Brain microvascular endothelial cell (primary cell): ENCODE measurements around the gene CENPH.

Source experiments
- DNase-seq: peaks from one replicate; pipeline ENCODE4 v3.0.0-alpha.2; 2020
- H3K27ac ChIP-seq: fragments of 250-450 bp; sonication (Bioruptor Pico); 2 replicates; pipeline ENCODE4 v1.5.1; 2020; ENCODE audit warnings: mild to moderate bottlenecking, moderate library complexity
- H3K27me3 ChIP-seq: fragments of 250-450 bp; sonication (Bioruptor Pico); replicated peaks from 2 replicates; pipeline ENCODE4 v1.5.1; 2020; ENCODE audit warnings: mild to moderate bottlenecking
- H3K36me3 ChIP-seq: fragments of 250-450 bp; sonication (Bioruptor Pico); replicated peaks from 2 replicates; pipeline ENCODE4 v1.5.1; 2020; ENCODE audit warnings: mild to moderate bottlenecking
- H3K4me3 ChIP-seq: 2 replicates; pipeline ENCODE4 v1.5.1; 2011; ENCODE audit warnings: low read depth, mild to moderate bottlenecking, control low read depth, low read length, moderate library complexity
- in situ Hi-C: cut with HindIII; loops from 2 replicates; pipeline ENCODE4 v1.10.0; 2017; ENCODE audit warnings: low sequenced_read_pairs, low pct_ligation_motif_present
- TF ChIP-seq, protein P1 (sequence below): IDR thresholded peaks from 2 replicates; pipeline ENCODE4 v1.5.1; 2011; ENCODE audit warnings: low read depth, mild to moderate bottlenecking, moderate library complexity, low read length, control low read depth, inconsistent platforms; ENCODE audit errors: missing control alignments

Gene CENPH

DNA sequence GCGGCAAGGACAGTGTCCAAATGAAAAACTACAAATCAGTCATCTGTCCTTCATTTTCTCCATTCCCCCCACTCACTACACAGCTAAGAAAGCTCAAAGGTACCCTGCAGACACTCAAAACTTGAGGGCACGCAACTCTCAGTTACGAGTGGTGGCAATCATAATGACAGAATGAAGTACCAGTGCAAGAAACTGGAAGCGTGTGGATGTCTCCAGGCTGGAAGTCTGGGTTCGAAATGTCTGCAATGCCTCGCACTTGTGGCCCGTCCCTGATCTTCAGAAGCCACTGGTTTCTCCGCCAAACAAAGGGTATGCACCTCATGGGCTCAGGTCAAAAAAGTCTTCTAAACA is 597 bp upstream of the CENPH start:
- Histone ChIP-seq H3K27me3 (no peaks in the 10 kb centered on the region), H3K27ac (peak overlapping the region; percentile 87), H3K4me3 (peak overlapping the region; percentile 93), H3K36me3 (no peaks in the 10 kb centered on the region)
- peak; percentile 2 for DNase-seq
- in situ Hi-C loops: no loop called here
- TF ChIP-seq, protein P1, sequence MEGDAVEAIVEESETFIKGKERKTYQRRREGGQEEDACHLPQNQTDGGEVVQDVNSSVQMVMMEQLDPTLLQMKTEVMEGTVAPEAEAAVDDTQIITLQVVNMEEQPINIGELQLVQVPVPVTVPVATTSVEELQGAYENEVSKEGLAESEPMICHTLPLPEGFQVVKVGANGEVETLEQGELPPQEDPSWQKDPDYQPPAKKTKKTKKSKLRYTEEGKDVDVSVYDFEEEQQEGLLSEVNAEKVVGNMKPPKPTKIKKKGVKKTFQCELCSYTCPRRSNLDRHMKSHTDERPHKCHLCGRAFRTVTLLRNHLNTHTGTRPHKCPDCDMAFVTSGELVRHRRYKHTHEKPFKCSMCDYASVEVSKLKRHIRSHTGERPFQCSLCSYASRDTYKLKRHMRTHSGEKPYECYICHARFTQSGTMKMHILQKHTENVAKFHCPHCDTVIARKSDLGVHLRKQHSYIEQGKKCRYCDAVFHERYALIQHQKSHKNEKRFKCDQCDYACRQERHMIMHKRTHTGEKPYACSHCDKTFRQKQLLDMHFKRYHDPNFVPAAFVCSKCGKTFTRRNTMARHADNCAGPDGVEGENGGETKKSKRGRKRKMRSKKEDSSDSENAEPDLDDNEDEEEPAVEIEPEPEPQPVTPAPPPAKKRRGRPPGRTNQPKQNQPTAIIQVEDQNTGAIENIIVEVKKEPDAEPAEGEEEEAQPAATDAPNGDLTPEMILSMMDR: no peak

DNA sequence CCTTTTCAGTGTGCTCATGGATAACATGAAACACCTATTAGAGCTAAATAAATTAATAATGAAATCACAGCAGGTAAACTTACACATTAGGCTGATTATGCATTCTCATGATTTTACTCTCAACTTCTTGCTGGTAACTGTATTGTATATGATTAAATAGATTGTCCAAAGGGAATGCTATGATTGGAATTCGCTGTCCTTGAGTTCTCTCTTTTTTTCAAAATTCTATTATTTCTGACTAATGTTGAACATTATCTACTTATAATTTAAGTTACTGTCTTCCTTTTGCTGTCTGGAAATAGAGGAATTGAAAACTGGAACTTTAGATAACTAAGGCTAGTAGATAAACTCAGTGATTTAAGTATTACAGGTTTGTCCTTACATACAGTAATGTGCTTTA is 13.1 kb downstream of the CENPH start:
- no peaks in the 10 kb centered on the region for H3K36me3 ChIP-seq
- H3K27ac ChIP-seq: no peak overlapping the region
- TF ChIP-seq, protein P1: no peak
- H3K27me3 ChIP-seq: no peaks in the 10 kb centered on the region
- no peak for DNase-seq
- in situ Hi-C loops: no loop called here
- no peak overlapping the region for H3K4me3 ChIP-seq

DNA sequence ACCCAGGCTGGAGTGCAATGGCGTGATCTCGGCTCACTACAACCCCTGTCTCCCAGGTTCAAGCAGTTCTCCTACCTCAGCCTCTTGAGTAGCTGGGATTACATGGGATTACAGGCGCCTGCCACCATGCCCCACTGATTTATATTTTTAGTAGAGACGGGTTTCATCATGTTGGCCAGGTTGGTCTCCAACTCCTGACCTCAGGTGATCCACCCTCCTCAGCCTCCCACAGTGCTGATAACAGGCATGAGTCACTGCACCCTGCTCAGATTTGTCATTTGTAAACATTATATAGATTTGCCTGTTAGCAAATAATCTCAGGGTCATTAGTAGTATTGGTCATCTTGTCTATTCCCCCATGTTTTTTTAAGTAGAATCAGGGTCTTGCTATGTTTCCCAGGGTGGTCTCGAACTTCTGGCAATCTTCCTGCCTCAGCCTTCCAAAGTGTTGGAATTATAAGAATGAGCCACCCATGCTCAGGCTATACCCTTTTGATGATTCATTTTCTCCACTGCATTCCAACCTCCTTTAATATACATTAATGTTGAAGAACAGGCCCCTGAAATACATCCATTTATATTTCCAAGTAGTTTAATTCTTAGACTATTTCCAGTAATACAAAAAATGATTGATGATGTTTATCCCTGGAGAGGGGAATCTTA is 17.3 kb downstream of the CENPH start:
- in situ Hi-C loops: no loop called here
- no peaks in the 10 kb centered on the region for H3K36me3 ChIP-seq

GRCh38 chr5:69209602-69210001 is 20.2 kb downstream of the CENPH start:
- Histone ChIP-seq H3K27ac (no peak overlapping the region), H3K4me3 (no peak overlapping the region), H3K36me3 (no peaks in the 10 kb centered on the region), H3K27me3 (no peaks in the 10 kb centered on the region)
- no peak for DNase-seq
- in situ Hi-C loops: no loop called here
- TF ChIP-seq, protein P1: no peak

More for the DNA sequence above, 17.3 kb downstream of the CENPH start:
- Histone ChIP-seq H3K27ac (no peak overlapping the region), H3K4me3 (no peak overlapping the region), H3K27me3 (no peaks in the 10 kb centered on the region)
- TF ChIP-seq, protein P1: no peak
- peak; percentile 20 for DNase-seq

DNA sequence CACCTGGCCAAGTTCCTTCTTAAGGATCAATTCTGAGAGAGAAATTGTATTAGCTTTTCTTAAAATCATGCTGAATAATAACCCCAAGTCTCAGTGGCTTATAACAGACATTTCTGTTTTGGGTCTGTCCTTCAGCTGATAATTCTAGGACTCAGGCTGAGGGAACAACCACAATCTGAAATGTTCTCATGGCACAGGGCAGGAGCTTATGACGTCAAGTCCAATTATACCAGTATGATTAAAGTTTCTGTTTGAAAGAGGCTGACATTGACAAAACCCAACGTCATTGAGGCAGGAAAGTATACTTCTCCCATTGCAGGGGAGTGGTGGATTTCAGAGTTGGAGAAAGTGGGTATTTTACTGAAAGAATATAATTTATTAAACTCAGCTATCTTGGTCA is 21.8 kb downstream of the CENPH start:
- Histone ChIP-seq H3K27me3 (no peaks in the 10 kb centered on the region), H3K4me3 (no peak overlapping the region), H3K36me3 (no peaks in the 10 kb centered on the region), H3K27ac (no peak overlapping the region)
- no peak for DNase-seq
- in situ Hi-C loops: no loop called here
- TF ChIP-seq, protein P1: no peak

DNA sequence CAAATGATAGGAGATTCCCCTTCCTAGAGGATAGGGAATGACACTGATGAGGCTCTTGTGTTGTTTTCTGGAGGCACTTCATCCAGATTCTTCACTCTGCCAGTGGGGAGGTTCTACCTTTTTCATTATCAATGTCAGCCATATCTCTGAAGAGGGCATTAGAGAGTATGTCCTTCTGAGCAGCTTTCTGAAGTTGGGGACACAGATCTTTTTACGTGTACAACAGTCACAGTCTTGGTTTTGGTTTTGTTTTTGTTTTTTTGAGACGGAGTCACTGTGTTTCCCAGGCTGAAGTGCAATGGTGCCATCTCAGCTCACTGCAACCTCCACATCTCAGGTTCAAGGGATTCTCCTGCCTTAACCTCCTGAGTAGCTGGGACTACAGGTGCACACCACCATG is 22.6 kb downstream of the CENPH start:
- in situ Hi-C loops: no loop called here
- no peaks in the 10 kb centered on the region for H3K36me3 ChIP-seq
- no peak for DNase-seq

More for the DNA sequence above, 22.6 kb downstream of the CENPH start:
- TF ChIP-seq, protein P1: no peak
- Histone ChIP-seq H3K27me3 (no peaks in the 10 kb centered on the region), H3K27ac (no peak overlapping the region), H3K4me3 (no peak overlapping the region)
